HG03457 (cell line): ENCODE measurements around the gene LAMTOR2.

ENCODE experiments used
- ATAC-seq: cut with Tn5 transposase; IDR thresholded peaks from one replicate; pipeline ENCODE4 v1.9.1; 2021; ENCODE audit warnings: moderate number of reproducible peaks; ENCODE audit not compliant: unreplicated experiment

LAMTOR2 gene

DNA sequence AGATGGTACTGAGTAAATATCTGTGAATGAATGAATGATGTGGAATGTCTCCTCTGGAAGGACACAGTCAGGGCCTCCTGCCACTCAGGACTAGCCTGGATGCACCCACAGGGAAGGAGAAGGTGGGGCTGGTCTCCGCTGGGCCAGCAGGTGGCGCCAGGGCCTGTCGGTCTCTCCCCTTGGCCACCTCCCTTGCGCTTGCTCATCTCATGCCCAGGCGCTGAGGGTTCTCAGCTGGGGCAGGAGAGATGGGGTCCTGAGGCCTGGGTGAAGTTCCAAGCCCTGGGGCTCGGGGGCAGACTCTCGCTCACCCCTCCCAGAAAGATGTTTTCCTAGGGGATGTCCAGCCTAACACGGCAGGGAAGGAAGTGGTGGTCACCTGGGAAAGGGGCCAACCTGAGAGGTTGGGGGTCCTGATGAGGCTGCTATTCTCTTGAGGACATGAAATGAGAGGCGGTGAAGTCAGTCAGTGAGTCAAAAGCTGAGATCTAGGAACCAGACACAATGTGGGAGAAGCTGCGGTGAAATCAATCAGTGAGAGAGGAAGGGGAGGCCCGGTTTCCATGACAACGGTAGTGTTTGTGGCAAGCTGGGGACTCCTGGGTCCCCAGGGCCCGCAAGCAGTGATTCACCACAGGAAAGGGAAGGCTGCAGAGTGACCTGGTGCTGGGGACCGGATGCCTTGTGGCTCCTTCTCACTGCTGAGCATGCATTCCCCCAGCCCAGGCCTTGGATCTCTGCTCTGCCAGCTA is 42.2 kb downstream of the LAMTOR2 start:
- ATAC-seq = peak; percentile 40

DNA sequence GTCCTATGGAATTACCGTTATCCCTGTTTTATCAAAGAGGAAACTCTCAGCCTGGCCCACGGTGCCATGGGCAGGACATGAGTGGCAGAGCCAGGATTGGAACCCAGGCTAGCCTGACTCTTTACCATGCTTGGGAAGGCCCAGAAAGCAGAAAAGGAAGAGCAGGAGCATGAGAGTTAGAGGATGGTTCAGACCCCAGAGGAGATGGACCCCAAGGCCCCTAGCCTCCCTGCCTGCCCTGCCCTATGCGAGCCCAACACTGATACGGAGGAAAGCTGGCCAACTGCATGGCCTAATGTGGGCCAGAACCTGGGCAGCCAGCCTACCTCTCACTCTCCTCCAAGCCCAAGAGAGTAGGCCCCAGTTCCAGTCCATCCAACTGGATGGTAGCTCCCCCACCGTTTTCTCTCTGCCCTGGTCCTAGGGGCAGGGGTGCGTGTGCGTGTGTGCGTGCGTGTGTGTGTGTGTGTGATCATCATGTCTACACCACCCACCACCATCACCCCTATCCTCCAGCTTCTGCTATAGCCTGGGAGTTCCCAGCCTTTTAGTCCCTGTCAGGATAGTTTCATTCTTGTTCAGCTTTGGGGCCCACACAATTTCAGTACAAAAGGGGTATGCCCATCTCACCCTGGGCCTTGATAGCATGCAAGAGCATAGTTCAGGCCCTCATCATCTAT is 43.1 kb downstream of the LAMTOR2 start:
- ATAC-seq = no peak

DNA sequence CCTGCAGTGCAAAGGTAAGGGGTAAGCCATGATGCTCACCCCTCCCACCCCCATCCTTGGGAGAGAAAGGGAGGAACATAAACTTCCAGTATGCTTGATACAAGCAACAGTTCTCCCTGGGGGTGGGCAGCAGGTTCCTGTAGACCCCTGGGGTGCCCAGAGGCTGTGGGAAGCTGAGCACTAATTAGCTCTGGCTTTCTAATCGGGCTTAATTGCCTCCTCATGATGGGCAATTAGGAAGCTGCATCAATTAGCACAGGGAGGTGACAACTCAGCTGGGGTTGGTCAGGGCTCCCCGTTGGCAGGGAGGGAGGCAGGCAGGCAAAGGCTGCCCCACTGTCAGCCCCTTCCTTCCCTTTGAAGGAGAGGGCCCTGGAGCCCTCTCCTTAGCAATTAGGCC is 44.2 kb downstream of the LAMTOR2 start:
- no peak for ATAC-seq

DNA sequence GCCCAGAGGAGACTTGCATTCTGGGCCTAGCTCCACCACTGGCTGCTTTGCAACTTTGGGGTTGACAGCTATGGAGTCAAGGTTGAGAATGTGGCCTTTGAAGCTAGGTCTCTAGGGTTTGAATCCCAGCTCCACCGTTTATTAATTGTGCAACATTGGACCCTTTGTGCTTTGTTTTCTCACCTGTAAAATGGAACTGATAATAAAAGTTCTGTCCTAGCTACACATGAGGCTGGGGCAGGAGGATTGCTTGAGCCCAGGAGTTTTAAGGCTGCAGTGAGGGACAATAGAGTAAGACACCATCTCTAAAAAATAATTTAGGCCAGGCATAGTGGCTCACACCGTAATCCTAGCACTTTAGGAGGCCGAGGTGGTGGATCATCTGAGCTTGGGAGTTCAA is 44.7 kb downstream of the LAMTOR2 start:
- no peak for ATAC-seq

DNA sequence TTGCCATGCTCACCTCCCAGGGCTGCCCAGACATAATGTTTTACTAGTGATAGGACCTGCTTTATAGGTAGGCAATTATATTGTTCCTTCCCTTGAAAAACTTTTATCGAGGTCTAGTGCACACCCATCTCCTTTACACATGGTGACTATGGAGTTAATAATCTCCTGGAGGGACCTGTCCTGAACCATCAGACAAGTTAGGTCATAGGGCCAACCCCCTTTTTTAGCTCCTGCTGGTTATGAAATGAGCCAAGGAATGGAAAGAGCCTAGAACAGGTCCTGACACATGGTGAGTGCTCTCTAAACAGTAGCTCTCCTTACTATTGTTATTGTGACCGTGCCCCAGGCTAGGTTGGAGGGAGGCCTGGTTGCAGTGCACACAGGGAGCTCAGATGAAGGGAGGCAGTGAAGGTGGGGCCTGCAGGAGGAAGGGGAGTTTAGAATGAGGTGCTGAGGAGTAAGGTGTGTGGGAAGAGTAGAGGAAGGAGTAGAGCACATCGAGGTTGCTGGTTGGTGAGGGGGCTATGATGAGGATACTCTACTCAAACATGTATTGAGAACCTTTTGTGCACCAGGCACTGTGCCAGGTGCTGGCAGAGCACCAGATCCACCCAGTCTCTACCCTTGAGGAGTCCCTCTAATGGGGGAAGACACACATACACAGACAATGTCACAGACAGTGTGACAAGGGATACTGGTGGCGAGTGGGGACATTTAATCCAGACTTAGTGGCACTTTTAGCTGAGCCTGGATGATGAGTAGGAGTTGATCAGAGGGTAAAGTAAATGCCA is 45.8 kb downstream of the LAMTOR2 start:
- no peak for ATAC-seq

DNA sequence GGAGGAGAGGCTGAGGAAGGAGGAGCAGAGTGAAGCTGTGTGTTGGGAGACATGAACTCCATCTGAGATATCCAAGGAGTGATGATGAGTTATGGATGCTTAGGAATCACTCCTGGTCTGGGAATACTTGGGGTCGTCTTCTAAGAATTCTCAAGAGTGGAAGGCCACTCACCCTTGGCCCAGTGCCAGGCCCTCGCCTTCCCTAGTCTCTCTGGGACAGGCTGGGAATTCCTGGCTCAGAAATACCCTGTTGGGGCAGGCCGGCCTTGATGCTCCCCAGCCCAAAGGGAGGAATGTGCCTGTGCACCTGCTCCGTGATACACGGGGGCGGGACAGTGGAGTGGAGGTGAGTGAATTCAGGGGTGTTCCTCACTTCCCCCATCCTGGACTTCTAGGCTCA is 47.3 kb downstream of the LAMTOR2 start:
- no peak for ATAC-seq

DNA sequence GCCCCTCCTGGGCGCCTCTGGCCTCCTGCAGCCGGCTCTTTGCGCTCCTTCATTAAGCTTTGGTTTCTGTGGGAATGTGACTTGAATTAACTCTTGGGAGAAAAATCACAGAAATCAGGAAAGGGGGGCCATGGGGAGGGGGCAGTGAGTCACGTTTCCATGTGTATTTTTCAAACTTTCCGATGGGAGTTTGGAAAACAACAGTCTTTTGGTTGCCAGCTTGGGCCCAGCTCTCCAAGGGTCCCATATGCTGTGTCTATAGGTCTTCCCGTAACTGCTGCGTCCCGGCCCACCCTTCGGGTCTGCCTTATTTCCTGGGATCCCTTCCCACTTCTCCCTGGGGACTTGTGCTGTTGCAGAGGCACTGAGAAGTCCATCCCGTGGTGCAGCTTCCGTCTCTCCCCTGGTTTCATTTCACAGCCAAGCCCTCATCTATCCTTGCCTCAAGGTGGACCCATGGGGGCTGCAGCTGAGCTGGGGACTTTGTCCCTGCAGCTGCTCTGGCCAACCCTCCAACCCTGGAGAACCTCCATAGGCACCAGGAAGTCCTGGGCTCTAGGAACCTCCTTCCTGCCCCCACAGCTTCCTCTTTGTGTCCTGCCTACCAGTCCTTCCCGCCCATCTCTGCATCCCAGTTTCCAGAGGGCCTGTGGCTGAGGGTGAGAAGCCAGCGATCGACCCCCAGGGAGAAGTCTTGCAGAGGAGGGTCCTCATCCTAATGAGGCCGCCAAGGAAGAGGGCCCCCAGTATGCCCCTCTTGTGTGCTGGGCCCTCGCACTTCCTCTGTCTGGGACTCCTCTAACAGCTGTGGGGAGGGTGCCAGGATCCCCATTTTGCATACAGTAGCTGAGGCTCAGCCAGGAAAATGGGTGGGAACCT is 48.3 kb downstream of the LAMTOR2 start:
- ATAC-seq = no peak

DNA sequence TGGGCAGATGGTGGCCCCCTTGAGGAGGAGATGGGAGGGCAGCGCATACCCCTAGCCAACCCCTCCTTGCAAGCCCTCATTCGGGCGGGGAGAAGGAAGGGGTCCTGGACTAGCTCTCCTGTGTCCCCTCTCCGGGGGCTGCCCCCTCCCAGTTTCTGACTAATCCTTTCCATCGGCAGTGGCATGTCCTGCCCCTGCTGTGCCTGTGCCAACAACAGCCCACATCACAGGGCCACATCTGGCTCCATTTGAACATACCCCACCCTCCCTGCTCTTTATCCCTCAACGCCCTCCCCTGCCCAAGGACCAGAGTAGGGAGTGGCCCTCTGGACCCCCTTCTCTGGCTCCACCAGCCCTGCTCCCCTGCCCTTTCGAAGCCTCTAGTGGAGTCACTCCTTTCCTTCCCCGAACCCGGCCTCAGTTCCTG is 49.0 kb downstream of the LAMTOR2 start:
- ATAC-seq = no peak

DNA sequence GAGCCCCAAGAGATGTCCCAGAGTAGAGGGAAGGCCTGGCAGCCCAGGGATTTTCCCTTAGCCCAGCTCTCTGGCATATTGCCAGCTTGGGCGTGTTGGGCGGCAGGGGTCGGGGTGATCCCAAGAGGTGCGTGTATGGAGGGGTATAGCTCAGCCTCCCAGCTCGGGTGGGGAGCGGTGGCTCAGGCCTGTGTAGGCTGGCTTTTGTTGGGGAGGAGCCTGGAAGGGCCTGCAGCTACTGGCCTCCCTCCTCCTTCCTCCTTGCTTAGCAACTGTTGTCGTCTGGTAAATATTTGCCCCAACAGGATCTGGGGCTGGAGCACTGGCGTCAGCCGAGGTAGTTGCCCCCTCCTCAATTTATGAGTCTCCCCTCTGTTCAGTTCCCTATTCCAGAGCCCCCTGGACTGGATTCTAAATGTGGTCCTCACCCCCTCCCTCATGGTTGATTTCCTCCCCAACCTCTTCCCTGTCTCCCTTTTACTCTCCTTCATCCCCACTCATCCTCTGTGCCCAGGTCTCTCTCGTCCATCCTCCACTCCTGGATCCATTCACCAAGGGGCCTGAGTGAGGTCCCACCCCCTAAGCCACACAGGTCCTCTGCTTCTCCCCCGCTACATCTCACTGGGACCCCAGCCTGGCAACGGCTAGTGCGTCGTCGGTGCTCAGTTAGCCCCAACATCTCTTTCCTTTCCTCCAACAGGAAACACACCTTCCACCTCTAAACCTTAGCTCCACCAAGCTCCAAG is 49.7 kb downstream of the LAMTOR2 start:
- no peak for ATAC-seq

DNA sequence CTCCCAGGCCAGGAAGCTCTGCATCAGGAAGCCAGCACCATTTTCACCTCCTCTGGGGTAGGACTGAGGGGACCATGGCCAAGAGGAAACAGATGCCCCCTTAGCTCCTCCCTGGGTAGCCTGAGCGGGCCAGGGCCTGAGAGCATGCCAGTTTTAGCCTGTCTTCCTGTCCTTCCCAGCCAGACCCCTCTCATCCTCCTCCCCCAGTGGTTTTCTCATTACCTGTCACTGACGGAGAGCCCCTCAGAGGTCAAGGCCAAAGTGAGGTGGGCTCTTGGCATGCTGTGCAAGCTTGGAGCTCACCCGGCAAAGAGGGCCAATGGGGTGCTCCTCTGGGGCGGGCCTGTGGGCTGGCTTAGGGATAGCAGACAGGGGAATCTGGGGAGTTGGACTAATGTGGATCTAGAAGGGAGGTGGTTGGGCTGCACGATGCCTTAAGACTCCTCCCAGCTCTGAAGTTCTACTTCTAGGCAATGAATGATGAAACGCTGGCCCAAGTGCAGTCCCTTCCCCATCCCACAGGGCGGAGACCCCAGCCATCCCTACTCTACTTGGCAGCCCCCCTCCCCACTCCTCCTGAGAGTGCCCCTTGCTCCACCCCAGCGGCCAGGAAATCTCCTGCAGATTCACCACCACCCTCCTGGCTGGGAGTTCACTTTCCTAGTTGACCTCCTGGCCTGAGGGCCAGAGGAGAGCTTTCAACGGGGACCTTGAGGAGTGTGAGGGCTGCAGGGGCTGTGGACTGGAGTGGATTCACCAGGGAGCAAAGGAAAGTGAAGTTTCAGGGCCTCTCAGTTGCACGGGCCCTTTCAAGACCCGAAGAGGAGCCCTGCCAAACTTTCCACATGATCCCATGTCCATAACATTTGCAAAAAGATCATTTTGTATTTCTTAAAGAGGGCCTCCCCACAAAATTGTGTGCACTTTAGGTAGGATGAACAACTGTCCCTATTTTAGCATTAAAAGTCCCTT is 50.6 kb downstream of the LAMTOR2 start:
- ATAC-seq = no peak

DNA sequence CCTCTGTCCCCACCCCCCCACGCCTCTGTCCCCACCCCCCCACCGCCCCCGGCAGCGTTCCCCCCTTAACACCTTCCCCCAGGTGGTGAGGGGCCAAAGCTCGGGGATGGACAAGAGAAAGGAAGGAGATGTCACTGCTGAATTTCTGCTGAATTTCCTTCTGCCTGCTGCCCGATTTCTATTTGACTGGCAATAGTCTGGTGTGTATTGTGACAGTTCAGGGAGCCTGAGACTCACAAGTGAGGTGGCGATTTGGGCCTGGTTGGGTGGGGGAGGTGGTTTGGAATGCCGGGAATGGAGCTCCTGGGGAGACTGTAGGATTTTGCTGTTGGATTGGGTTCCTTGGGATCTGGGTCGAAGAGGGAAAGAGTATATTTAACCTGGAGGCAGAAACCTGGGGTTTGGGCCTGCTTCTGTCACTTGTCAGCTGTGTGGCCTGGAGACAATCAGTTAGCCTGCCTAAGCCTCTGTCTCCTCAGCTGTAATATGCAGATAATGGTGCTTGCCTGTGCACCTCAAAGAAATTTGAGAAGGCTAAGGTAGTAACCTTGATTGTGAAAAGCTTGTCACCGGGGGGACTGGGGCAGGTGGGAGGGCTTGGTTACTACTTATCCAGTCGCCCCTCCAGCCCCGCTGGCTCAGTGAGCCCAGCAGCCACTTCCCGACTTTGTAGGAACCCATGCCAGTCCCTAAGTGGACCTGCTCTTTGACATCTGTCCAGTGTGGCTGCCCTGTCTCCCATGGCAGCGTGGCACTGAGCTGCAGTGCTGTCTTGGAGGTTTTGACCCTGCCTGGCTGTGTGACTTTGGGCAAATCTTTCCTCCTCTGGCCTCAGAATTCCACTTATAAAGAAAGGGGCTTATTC is 52.3 kb downstream of the LAMTOR2 start:
- ATAC-seq = no peak

DNA sequence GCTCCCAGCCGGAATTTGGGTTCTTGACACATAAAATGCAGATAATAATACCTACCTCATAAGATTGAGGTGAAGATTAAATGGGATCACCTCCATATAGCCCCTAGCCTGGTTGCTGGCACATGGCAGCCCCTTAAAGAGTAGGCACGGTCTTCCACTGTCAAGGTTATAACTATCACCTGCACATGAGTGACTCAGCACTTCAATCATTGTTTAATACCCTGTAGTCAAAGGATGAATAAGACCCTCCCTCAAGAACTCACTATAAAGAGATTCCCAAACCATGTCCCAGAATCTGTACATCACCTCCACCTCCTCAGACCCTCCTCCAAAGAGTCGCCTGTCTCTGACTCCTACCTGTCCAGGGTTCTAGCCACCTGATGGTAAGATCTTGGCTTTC is 53.5 kb downstream of the LAMTOR2 start:
- no peak for ATAC-seq
